ENCODE results near the gene FEM1C.

FEM1C gene

GRCh38 chr5:115496936-115497576 is 47.5 kb downstream of the FEM1C start:
- H3K9me3 ChIP-seq (ENCODE audit: insufficient read depth, low read depth, low read length) = no peaks in the 10 kb centered on the region
- no peaks in the 10 kb centered on the region for H4K20me1 ChIP-seq (ENCODE audit: insufficient read depth, low read length, poor library complexity, severe bottlenecking)
- no peaks in the 10 kb centered on the region for H3K4me1 ChIP-seq (ENCODE audit: insufficient read depth, low read length, poor library complexity, severe bottlenecking)
- H3K79me2 ChIP-seq (ENCODE audit: insufficient read depth, low read length) = no peaks in the 10 kb centered on the region
- no peaks in the 10 kb centered on the region for H3K36me3 ChIP-seq (ENCODE audit: insufficient read depth, low read length)
- no peak overlapping the region for H3K4me3 ChIP-seq (ENCODE audit: low read length, poor library complexity, severe bottlenecking)
- no peak for TF ChIP-seq CTCF (conservative IDR thresholded peaks at IDR 0.05; ENCODE audit: low read length)
- TF ChIP-seq EZH2phosphoT487 (IDR thresholded peaks at IDR 0.05; ENCODE audit: borderline replicate concordance) = no peak
- H3K9me2 ChIP-seq (replicated peaks; ENCODE audit: low read depth, low read length) = no peaks in the 10 kb centered on the region
- H2AFZ ChIP-seq (ENCODE audit: low read length) = no peak overlapping the region
- no peaks in the 10 kb centered on the region for H3K27me3 ChIP-seq (ENCODE audit: insufficient read depth, low read length, poor library complexity, severe bottlenecking)
- no peaks in the 10 kb centered on the region for H3F3A ChIP-seq (ENCODE audit: low read depth)
- H3K9ac ChIP-seq (ENCODE audit: low read depth, low read length, poor library complexity, severe bottlenecking) = no peak overlapping the region
- no peak overlapping the region for H3K4me2 ChIP-seq (ENCODE audit: low read depth, low read length, poor library complexity, severe bottlenecking)

- Histone ChIP-seq H3F3A (ENCODE audit: low read depth) (no peaks in the 10 kb centered on the region), H3K27me3 (ENCODE audit: insufficient read depth, low read length, poor library complexity, severe bottlenecking) (no peaks in the 10 kb centered on the region), H3K4me3 (ENCODE audit: low read length, poor library complexity, severe bottlenecking) (no peak overlapping the region), H3K36me3 (ENCODE audit: insufficient read depth, low read length) (no peaks in the 10 kb centered on the region), H3K4me2 (ENCODE audit: low read depth, low read length, poor library complexity, severe bottlenecking) (no peak overlapping the region), H3K9ac (ENCODE audit: low read depth, low read length, poor library complexity, severe bottlenecking) (no peak overlapping the region), H4K20me1 (ENCODE audit: insufficient read depth, low read length, poor library complexity, severe bottlenecking) (no peaks in the 10 kb centered on the region), H3K4me1 (ENCODE audit: insufficient read depth, low read length, poor library complexity, severe bottlenecking) (no peaks in the 10 kb centered on the region), H3K9me3 (ENCODE audit: insufficient read depth, low read depth, low read length) (no peaks in the 10 kb centered on the region), H3K9me2 (replicated peaks; ENCODE audit: low read depth, low read length) (no peaks in the 10 kb centered on the region), H3K79me2 (ENCODE audit: insufficient read depth, low read length) (no peaks in the 10 kb centered on the region), H2AFZ (ENCODE audit: low read length) (no peak overlapping the region)
- TF ChIP-seq EZH2phosphoT487 (IDR thresholded peaks at IDR 0.05; ENCODE audit: borderline replicate concordance) = no peak
- no peak for TF ChIP-seq CTCF (conservative IDR thresholded peaks at IDR 0.05; ENCODE audit: low read length)
Measured at GRCh38 chr5:115494570-115495289, 49.8 kb downstream of the FEM1C start.

- no peak overlapping the region for H2AFZ ChIP-seq (ENCODE audit: low read length)
- H3K9me2 ChIP-seq (replicated peaks; ENCODE audit: low read depth, low read length) = no peaks in the 10 kb centered on the region
- no peak overlapping the region for H3K9ac ChIP-seq (ENCODE audit: low read depth, low read length, poor library complexity, severe bottlenecking)
- H3K9me3 ChIP-seq (ENCODE audit: insufficient read depth, low read depth, low read length) = no peaks in the 10 kb centered on the region
- H3K36me3 ChIP-seq (ENCODE audit: insufficient read depth, low read length) = no peaks in the 10 kb centered on the region
- H3K27me3 ChIP-seq (ENCODE audit: insufficient read depth, low read length, poor library complexity, severe bottlenecking) = no peaks in the 10 kb centered on the region
- no peaks in the 10 kb centered on the region for H3K4me1 ChIP-seq (ENCODE audit: insufficient read depth, low read length, poor library complexity, severe bottlenecking)
- TF ChIP-seq CTCF (conservative IDR thresholded peaks at IDR 0.05; ENCODE audit: low read length) = no peak
- TF ChIP-seq EZH2phosphoT487 (IDR thresholded peaks at IDR 0.05; ENCODE audit: borderline replicate concordance) = no peak
- H3K79me2 ChIP-seq (ENCODE audit: insufficient read depth, low read length) = no peaks in the 10 kb centered on the region
- no peaks in the 10 kb centered on the region for H4K20me1 ChIP-seq (ENCODE audit: insufficient read depth, low read length, poor library complexity, severe bottlenecking)
- H3K4me2 ChIP-seq (ENCODE audit: low read depth, low read length, poor library complexity, severe bottlenecking) = no peak overlapping the region
- H3K4me3 ChIP-seq (ENCODE audit: low read length, poor library complexity, severe bottlenecking) = no peak overlapping the region
- no peaks in the 10 kb centered on the region for H3F3A ChIP-seq (ENCODE audit: low read depth)
Measured at GRCh38 chr5:115490596-115490995, 54.0 kb downstream of the FEM1C start.
